ENCODE results near the gene PEX26. TPM values are rescaled to one million over a fixed set of nuclear protein-coding genes. Genes with fewer than 3 reads are reported as not detected.
"Not testable (repeated sequence)": the region's sequence is repeated elsewhere in the genome, so short reads cannot be mapped to it uniquely, and the experiment has no call there.

Gene PEX26
- total and polyA plus RNA-seq, 2 donors (not counting 1 experiment from before 2014, with no cell fraction given) = 10.9 to 33.4 TPM

- H3K9me3 Mint-ChIP-seq (ENCODE audit: insufficient read depth); H4K20me1 ChIP-seq (ENCODE audit: control insufficient read depth, insufficient read depth, low read length, poor library complexity, severe bottlenecking); H3K9ac ChIP-seq (ENCODE audit: low read length); H2AFZ ChIP-seq (ENCODE audit: insufficient read depth, low read depth, low read length, poor library complexity, severe bottlenecking); H3K4me3 Mint-ChIP-seq; ATAC-seq (ENCODE audit: low read depth); H3K27ac ChIP-seq (ENCODE audit: low read length in 2 of 2); H3K79me2 ChIP-seq (ENCODE audit: control insufficient read depth, insufficient read depth, low read length); POLR2A ChIA-PET; H3K4me3 ChIP-seq (ENCODE audit: control extremely low read depth in 1 of 5, extremely low read depth in 1 of 5, insufficient read depth in 1 of 5, low read depth in 2 of 5, low read length in 4 of 5); H3K36me3 ChIP-seq (replicated peaks in 1 of 2; ENCODE audit: control extremely low read depth in 1 of 2, control insufficient read depth in 1 of 2, extremely low read depth in 1 of 2, insufficient read depth in 2 of 2, low read length in 1 of 2); DNase-seq; H3K4me2 ChIP-seq (replicated peaks; ENCODE audit: low read depth, low read length, poor library complexity, severe bottlenecking); intact Hi-C loops (cut with micrococcal nuclease); H3K27ac Mint-ChIP-seq: not testable (repeated sequence)
- Mint-ChIP-seq H3K27me3 (peaks cover 16% of the 10 kb centered on the region), H3K4me1 (peaks cover 25% of the 10 kb centered on the region)
- peaks cover 0 to 23% (median 12%) of the 10 kb centered on the region in 3 donors for H3K9me3 ChIP-seq (ENCODE audit: control extremely low read depth in 1 of 3, control insufficient read depth in 2 of 3, insufficient read depth in 1 of 3, low read length in 2 of 3)
- 6% methylated on average over 4 of the region's 4 CpGs for WGBS (ENCODE audit: insufficient coverage)
- H3K27me3 ChIP-seq (replicated peaks in 1 of 4; ENCODE audit: control extremely low read depth in 1 of 4, control insufficient read depth in 3 of 4, insufficient read depth in 4 of 4, low read length in 3 of 4) = peaks cover 0 to 26% (median 9%) of the 10 kb centered on the region in 4 experiments
- CTCF ChIA-PET = interaction anchor here (1.8 kb wide), 1 partner anchor 277 kb away, joined by 6 read pairs; no protein-coding TSS in a partner anchor
- H3K4me1 ChIP-seq (ENCODE audit: control insufficient read depth in 2 of 2, insufficient read depth in 2 of 2, low read length in 2 of 2) = peaks cover 16 to 31% of the 10 kb centered on the region in 2 donors
Observed at GRCh38 chr22:18106550-18107341, 29.0 kb downstream of the PEX26 start.

DNA sequence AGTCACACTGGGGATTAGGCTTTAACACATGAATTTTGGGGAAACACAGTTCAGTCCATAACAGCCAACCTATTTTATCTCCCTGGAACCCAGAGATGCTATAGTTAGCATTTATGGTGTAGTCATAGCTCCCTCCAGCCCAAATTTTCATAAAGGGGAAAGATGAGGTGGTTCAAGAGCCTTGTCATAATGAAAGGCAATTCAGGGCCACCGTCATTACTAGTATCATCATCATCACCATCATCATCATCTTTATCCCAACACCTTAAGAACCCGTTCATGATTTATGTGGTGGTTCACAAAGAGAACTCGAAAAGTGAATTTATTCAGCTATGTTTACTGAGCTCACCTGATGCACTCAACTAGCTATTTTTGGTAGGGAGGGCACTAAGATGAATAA is 30.4 kb downstream of the PEX26 start:
- intact Hi-C loops (cut with micrococcal nuclease) = no loop called here
- Histone ChIP-seq H3K4me3 (ENCODE audit: control extremely low read depth in 1 of 5, extremely low read depth in 1 of 5, insufficient read depth in 1 of 5, low read depth in 2 of 5, low read length in 4 of 5) (no peak overlapping the region), H3K27ac (ENCODE audit: low read length in 2 of 2) (no peak overlapping the region), H4K20me1 (ENCODE audit: control insufficient read depth, insufficient read depth, low read length, poor library complexity, severe bottlenecking) (no peaks in the 10 kb centered on the region), H3K27me3 (replicated peaks in 1 of 4; ENCODE audit: control extremely low read depth in 1 of 4, control insufficient read depth in 3 of 4, insufficient read depth in 4 of 4, low read length in 3 of 4) (peaks cover 0 to 34% (median 14%) of the 10 kb centered on the region in 4 experiments), H3K36me3 (replicated peaks in 1 of 2; ENCODE audit: control extremely low read depth in 1 of 2, control insufficient read depth in 1 of 2, extremely low read depth in 1 of 2, insufficient read depth in 2 of 2, low read length in 1 of 2) (no peaks in the 10 kb centered on the region), H3K4me1 (ENCODE audit: control insufficient read depth in 2 of 2, insufficient read depth in 2 of 2, low read length in 2 of 2) (peaks cover 16 to 31% of the 10 kb centered on the region in 2 donors), H3K9ac (ENCODE audit: low read length) (no peak overlapping the region), H3K9me3 (ENCODE audit: control extremely low read depth in 1 of 3, control insufficient read depth in 2 of 3, insufficient read depth in 1 of 3, low read length in 2 of 3) (peaks cover 0 to 23% (median 12%) of the 10 kb centered on the region in 3 donors), H3K4me2 (replicated peaks; ENCODE audit: low read depth, low read length, poor library complexity, severe bottlenecking) (no peak overlapping the region), H3K79me2 (ENCODE audit: control insufficient read depth, insufficient read depth, low read length) (no peaks in the 10 kb centered on the region), H2AFZ (ENCODE audit: insufficient read depth, low read depth, low read length, poor library complexity, severe bottlenecking) (no peak overlapping the region)
- peaks cover 22% of the 10 kb centered on the region for H3K27me3 Mint-ChIP-seq
- ATAC-seq (ENCODE audit: low read depth) (no peak), DNase-seq (no peak)
- H3K9me3 Mint-ChIP-seq (ENCODE audit: insufficient read depth) = no peaks in the 10 kb centered on the region
- H3K4me3 Mint-ChIP-seq = no peak overlapping the region
- no peak overlapping the region for H3K27ac Mint-ChIP-seq
- TF ChIP-seq, protein P1, sequence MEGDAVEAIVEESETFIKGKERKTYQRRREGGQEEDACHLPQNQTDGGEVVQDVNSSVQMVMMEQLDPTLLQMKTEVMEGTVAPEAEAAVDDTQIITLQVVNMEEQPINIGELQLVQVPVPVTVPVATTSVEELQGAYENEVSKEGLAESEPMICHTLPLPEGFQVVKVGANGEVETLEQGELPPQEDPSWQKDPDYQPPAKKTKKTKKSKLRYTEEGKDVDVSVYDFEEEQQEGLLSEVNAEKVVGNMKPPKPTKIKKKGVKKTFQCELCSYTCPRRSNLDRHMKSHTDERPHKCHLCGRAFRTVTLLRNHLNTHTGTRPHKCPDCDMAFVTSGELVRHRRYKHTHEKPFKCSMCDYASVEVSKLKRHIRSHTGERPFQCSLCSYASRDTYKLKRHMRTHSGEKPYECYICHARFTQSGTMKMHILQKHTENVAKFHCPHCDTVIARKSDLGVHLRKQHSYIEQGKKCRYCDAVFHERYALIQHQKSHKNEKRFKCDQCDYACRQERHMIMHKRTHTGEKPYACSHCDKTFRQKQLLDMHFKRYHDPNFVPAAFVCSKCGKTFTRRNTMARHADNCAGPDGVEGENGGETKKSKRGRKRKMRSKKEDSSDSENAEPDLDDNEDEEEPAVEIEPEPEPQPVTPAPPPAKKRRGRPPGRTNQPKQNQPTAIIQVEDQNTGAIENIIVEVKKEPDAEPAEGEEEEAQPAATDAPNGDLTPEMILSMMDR (IDR thresholded peaks at IDR 0.05) = no peak
- TF ChIP-seq EZH2 (IDR thresholded peaks at IDR 0.05; ENCODE audit: borderline replicate concordance, insufficient read depth, low read depth, low read length, poor library complexity, severe bottlenecking) = no peak
- 100% methylated on average over 1 of the region's 3 CpGs for WGBS (ENCODE audit: insufficient coverage)
- ChIA-PET CTCF (interaction anchor here (0.8 kb wide), 1 partner anchor 278 kb away, joined by 3 read pairs; no protein-coding TSS in a partner anchor), POLR2A (no interaction called here)
- H3K4me1 Mint-ChIP-seq = peaks cover 25% of the 10 kb centered on the region

All from B cell (primary cell).